ENCODE results near the gene SLC25A27. TPM values are rescaled to one million over a fixed set of nuclear protein-coding genes. Genes with fewer than 3 reads are reported as not detected.

The SLC25A27 gene, protein sequence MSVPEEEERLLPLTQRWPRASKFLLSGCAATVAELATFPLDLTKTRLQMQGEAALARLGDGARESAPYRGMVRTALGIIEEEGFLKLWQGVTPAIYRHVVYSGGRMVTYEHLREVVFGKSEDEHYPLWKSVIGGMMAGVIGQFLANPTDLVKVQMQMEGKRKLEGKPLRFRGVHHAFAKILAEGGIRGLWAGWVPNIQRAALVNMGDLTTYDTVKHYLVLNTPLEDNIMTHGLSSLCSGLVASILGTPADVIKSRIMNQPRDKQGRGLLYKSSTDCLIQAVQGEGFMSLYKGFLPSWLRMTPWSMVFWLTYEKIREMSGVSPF
- 10.7 TPM for total RNA-seq (2021; ENCODE audit: unreplicated experiment)
- polyA plus RNA-seq (2012): 6.3 and 7.4 TPM in 2 replicates
- percentile 65 among the genes with signal in this experiment for Bru-seq, nascent RNA
- BruChase-seq, experiment 1, labeled RNA remaining after a 6-hour chase: percentile 82 among the genes with signal in this experiment
- BruChase-seq, experiment 2, labeled RNA remaining after a 2-hour chase: percentile 81 among the genes with signal in this experiment
- long read RNA-seq, partial matches to known transcripts: 3 of 9 reads
- long read RNA-seq, other reads (novel, unspliced or antisense): 5 of 9 reads

DNA sequence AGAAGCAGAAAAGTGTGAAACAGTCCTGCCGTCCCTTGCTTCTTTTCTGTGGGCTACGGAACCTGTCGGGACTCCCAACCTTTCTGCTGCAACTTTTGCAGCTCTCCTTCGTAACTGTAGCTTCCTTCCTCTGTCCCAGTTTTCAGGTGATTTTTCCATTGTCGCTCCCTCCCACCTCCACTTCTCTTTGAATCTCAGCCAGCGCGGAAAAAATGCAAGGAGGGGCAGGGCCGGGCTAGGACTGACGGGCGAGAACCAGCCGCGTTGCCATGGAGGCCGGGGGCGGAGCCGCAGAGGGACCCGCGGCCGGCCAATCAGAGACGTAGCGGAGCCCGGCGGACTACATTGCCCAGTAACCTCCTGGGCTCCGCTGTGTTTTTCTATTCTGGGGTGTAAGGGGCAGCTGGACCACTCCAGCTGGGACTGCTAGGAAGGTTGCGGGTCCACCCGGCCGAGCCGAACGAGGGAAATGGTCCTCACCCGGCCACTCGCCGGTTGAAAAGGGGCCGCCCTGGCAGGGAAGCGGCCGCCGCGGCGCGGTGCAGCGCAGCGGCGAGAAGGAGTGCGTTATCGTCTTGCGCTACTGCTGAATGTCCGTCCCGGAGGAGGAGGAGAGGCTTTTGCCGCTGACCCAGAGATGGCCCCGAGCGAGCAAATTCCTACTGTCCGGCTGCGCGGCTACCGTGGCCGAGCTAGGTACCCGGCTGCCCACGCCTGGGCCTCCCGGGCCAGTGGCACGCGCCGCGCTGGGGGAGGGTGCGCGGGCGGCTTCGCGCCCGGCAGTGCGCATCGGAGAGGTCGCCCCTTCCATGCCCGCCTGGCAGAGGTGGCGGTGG is at the start of gene SLC25A27, which contains the start of gene CYP39A1:
TSS of gene SLC25A27 (plus strand) at position 373 of the 836 bp plus-strand sequence. CDS start at position 591, 218 bp downstream.
TSS of gene CYP39A1 (minus strand) at position 216 of the 836 bp plus-strand sequence. CDS start 236 bp downstream, outside the sequence.
- CTCF ChIA-PET: no interaction called here
- Histone ChIP-seq H4K20me1 (ENCODE audit: insufficient read depth) (no peaks in the 10 kb centered on the region), H3K79me2 (ENCODE audit: insufficient read depth, low read length) (no peaks in the 10 kb centered on the region), H3K4me3 (replicated peaks in 1 of 2; ENCODE audit: low read depth in 1 of 2, low read length in 2 of 2) (peak within 1 kb of the TSS; percentile 71 to 73), H3K9ac (ENCODE audit: low read length) (peak within 1 kb of the TSS; percentile 68), H3K27ac (ENCODE audit: low read depth, low read length) (peak within 1 kb of the TSS; percentile 52; the same call in 1 of the 2 replicates), H3K36me3 (ENCODE audit: control insufficient read depth in 1 of 2, insufficient read depth in 2 of 2, low read length in 2 of 2) (no peaks in the 10 kb centered on the region), H3K27me3 (ENCODE audit: insufficient read depth, low read length) (no peaks in the 10 kb centered on the region), H2AFZ (ENCODE audit: low read depth, low read length, poor library complexity, severe bottlenecking) (peak within 1 kb of the TSS; percentile 100), H3K9me2 (ENCODE audit: insufficient read depth) (no peaks in the 10 kb centered on the region), H3K9me3 (ENCODE audit: control insufficient read depth in 1 of 2, insufficient read depth in 1 of 2, low read depth in 1 of 2, low read length in 2 of 2) (no peaks in the 10 kb centered on the region), H3K4me2 (ENCODE audit: low read length) (peak within 1 kb of the TSS; percentile 97), H3K4me1 (ENCODE audit: control insufficient read depth in 1 of 2, insufficient read depth in 2 of 2, low read length in 2 of 2) (peaks cover 3 to 28% of the 10 kb centered on the region in 2 experiments; a peak in 2 of 4 replicates)
- POLR2A ChIA-PET: no interaction called here
- peak; percentile 74 for DNase-seq (ENCODE audit: low read depth, low spot score)
- RAD21 ChIA-PET (ENCODE audit: low non-redundant PET in 1 of 2, low total read pairs in 2 of 2, uncharacterized antibody in 2 of 2, unreplicated experiment in 2 of 2): no interaction called here
- peak; percentile 98 for ATAC-seq
- BruUV-seq (replicated peaks): no TSS peak
- intact Hi-C loops (cut with micrococcal nuclease): loop anchor here (5.0 kb wide), 1 partner anchor 394 kb away; no protein-coding TSS in a partner anchor
- TF ChIP-seq ATF3 (IDR thresholded peaks at IDR 0.05) (no peak), RAD21 (IDR thresholded peaks at IDR 0.05; ENCODE audit: low read depth) (no peak), SIN3A (IDR thresholded peaks at IDR 0.05; ENCODE audit: low read depth) (peak; percentile 32; the same call in 1 of the 2 replicates), JUND (IDR thresholded peaks at IDR 0.05) (no peak), FOSL1 (IDR thresholded peaks at IDR 0.05; ENCODE audit: low read depth) (no peak), CEBPB (IDR thresholded peaks at IDR 0.05; ENCODE audit: low read depth) (no peak), REST (IDR thresholded peaks at IDR 0.05; ENCODE audit: low read depth) (no peak), ZFX (IDR thresholded peaks at IDR 0.05) (peak; percentile 71), SRF (IDR thresholded peaks at IDR 0.05; ENCODE audit: low read depth) (no peak), ELF1 (IDR thresholded peaks at IDR 0.05; ENCODE audit: borderline replicate concordance, low read depth) (no peak), POLR2AphosphoS5 (IDR thresholded peaks at IDR 0.05; ENCODE audit: low read depth, low read length) (peak; percentile 8; the same call in 1 of the 2 replicates), TCF7L2 (IDR thresholded peaks at IDR 0.05; ENCODE audit: borderline replicate concordance, extremely low read depth, insufficient read depth, insufficient read length) (peak; percentile 59), EZH2 (IDR thresholded peaks at IDR 0.05) (no peak), EGR1 (IDR thresholded peaks at IDR 0.05; ENCODE audit: low read depth) (peak; percentile 55; the same call in 1 of the 2 replicates)
- TF ChIP-seq, protein P1, sequence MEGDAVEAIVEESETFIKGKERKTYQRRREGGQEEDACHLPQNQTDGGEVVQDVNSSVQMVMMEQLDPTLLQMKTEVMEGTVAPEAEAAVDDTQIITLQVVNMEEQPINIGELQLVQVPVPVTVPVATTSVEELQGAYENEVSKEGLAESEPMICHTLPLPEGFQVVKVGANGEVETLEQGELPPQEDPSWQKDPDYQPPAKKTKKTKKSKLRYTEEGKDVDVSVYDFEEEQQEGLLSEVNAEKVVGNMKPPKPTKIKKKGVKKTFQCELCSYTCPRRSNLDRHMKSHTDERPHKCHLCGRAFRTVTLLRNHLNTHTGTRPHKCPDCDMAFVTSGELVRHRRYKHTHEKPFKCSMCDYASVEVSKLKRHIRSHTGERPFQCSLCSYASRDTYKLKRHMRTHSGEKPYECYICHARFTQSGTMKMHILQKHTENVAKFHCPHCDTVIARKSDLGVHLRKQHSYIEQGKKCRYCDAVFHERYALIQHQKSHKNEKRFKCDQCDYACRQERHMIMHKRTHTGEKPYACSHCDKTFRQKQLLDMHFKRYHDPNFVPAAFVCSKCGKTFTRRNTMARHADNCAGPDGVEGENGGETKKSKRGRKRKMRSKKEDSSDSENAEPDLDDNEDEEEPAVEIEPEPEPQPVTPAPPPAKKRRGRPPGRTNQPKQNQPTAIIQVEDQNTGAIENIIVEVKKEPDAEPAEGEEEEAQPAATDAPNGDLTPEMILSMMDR (IDR thresholded peaks at IDR 0.05 in 2 of 3, conservative IDR thresholded peaks at IDR 0.05 in 1 of 3; ENCODE audit: borderline replicate concordance in 1 of 3, insufficient read depth in 1 of 3, low read depth in 2 of 3, low read length in 2 of 3): no peak
- TF ChIP-seq, protein P2, sequence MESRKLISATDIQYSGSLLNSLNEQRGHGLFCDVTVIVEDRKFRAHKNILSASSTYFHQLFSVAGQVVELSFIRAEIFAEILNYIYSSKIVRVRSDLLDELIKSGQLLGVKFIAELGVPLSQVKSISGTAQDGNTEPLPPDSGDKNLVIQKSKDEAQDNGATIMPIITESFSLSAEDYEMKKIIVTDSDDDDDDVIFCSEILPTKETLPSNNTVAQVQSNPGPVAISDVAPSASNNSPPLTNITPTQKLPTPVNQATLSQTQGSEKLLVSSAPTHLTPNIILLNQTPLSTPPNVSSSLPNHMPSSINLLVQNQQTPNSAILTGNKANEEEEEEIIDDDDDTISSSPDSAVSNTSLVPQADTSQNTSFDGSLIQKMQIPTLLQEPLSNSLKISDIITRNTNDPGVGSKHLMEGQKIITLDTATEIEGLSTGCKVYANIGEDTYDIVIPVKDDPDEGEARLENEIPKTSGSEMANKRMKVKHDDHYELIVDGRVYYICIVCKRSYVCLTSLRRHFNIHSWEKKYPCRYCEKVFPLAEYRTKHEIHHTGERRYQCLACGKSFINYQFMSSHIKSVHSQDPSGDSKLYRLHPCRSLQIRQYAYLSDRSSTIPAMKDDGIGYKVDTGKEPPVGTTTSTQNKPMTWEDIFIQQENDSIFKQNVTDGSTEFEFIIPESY (IDR thresholded peaks at IDR 0.05; ENCODE audit: extremely low read depth, insufficient replicate concordance, low read length): no peak

All from HCT116 (cell line).